ENCODE measurements around the gene ATG12.

Gene ATG12

GRCh38 chr5:115869256-115869795 is 28.0 kb upstream of the ATG12 start:
- TF ChIP-seq ZFX (IDR thresholded peaks at IDR 0.05; ENCODE audit: borderline replicate concordance) (no peak), CTCF (IDR thresholded peaks at IDR 0.05) (no peak)
- no peak overlapping the region for H3K27ac ChIP-seq

- H3K27ac ChIP-seq: no peak overlapping the region
- TF ChIP-seq CTCF (IDR thresholded peaks at IDR 0.05) (no peak), ZFX (IDR thresholded peaks at IDR 0.05; ENCODE audit: borderline replicate concordance) (no peak)
These were observed 18.0 kb upstream of the ATG12 start for GRCh38 chr5:115859378-115859777.

- no peak overlapping the region for H3K27ac ChIP-seq
- TF ChIP-seq CTCF (IDR thresholded peaks at IDR 0.05) (no peak), ZFX (IDR thresholded peaks at IDR 0.05; ENCODE audit: borderline replicate concordance) (no peak)
These were observed 17.0 kb upstream of the ATG12 start for GRCh38 chr5:115858396-115858795.

- no peak for TF ChIP-seq CTCF (IDR thresholded peaks at IDR 0.05)
- no peak for TF ChIP-seq ZFX (IDR thresholded peaks at IDR 0.05; ENCODE audit: borderline replicate concordance)
- H3K27ac ChIP-seq: 0 out of 2 replicates have a peak overlapping the region, but pooled peaks have one; percentile 5
These were observed 16.4 kb upstream of the ATG12 start for GRCh38 chr5:115857626-115858349.

- no peak for TF ChIP-seq CTCF (IDR thresholded peaks at IDR 0.05)
- TF ChIP-seq ZFX (IDR thresholded peaks at IDR 0.05; ENCODE audit: borderline replicate concordance): no peak
- 0 out of 2 replicates have a peak overlapping the region, but pooled peaks have one; percentile 5 for H3K27ac ChIP-seq
These were observed 15.7 kb upstream of the ATG12 start for GRCh38 chr5:115857057-115857479.

- H3K27ac ChIP-seq: no peak overlapping the region
These were observed 14.6 kb upstream of the ATG12 start for GRCh38 chr5:115855959-115856358.

More at GRCh38 chr5:115855959-115856358, 14.6 kb upstream of the ATG12 start:
- TF ChIP-seq ZFX (IDR thresholded peaks at IDR 0.05; ENCODE audit: borderline replicate concordance) (no peak), CTCF (IDR thresholded peaks at IDR 0.05) (no peak)
